IPS-11a (cell line): ENCODE data around the gene CBLL1.

Experiments used
- H3K4me3 ChIP-seq: one replicate; pipeline ENCODE4 v1.5.1; 2013; ENCODE audit warnings: low read depth, low read length, control low read depth

CBLL1 gene

GRCh38 chr7:107809179-107809578, 65.2 kb downstream of the CBLL1 start:
- H3K4me3 ChIP-seq = no peak overlapping the region

DNA sequence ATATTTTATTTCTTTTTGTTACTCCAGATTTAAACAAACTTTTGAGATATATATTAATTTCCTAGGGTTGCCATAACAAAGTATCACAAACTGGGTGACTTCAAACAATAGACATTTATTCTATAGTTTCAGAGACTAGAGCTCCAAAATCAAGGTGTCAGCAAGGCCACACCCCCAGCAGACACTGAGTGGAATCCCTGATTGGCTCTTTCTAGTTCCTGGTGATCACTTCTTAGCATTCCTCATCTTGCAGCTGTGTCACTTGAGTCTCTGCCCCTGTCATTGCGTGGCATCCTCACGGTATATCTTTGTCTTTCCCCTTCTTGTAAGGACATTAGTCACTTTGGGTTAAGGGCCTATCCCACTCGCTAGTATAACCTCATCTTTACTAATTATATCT, 66.7 kb downstream of the CBLL1 start:
- H3K4me3 ChIP-seq = no peak overlapping the region
